Vagina (tissue), 2 donors: ENCODE measurements around the gene PIK3R3.

Experiments
- CTCF ChIP-seq, 3 experiments: fragments of 450-650 bp in 2 of 3; fragments of 200-600 bp in 1 of 3; sonication (generic) in 1 of 3; IDR thresholded peaks; one replicate each; pipeline ENCODE4 v1.5.1; 2017 to 2019; ENCODE audit warnings: antibody characterized with exemption in 3 of 3, mild to moderate bottlenecking in 2 of 3, moderate library complexity in 2 of 3
- POLR2AphosphoS5 ChIP-seq, 2 donors: sonication (generic); formaldehyde crosslinking; IDR thresholded peaks; one replicate each; pipeline ENCODE4 v1.9.0; 2017; ENCODE audit warnings: antibody characterized with exemption in 2 of 2, mild to moderate bottlenecking in 2 of 2, low read depth in 1 of 2; ENCODE audit not compliant: insufficient read depth in 1 of 2

GRCh38 chr1:46173361-46173856 lies 41.0 kb upstream of the PIK3R3 start:
- TF ChIP-seq POLR2AphosphoS5 (IDR thresholded peaks at IDR 0.05; ENCODE audit: insufficient read depth in 1 of 2, low read depth in 1 of 2) (no peak), CTCF (IDR thresholded peaks at IDR 0.05) (no peak)
